NCI-H446 treated with DMSO at 0.1 percent for 48 hours (cell line): Measurements from ENCODE around the gene TBC1D22A.

Experiments
- DNase-seq: peaks from one replicate; lab custom pipeline; 2025; lab: John Stamatoyannopoulos, UW

TBC1D22A gene

GRCh38 chr22:46795845-46796565 lies 33.6 kb downstream of the TBC1D22A start:
- DNase-seq: no peak

- DNase-seq: no peak
Observed at GRCh38 chr22:46796566-46797195, 34.2 kb downstream of the TBC1D22A start.

GRCh38 chr22:46797355-46797754 lies 34.9 kb downstream of the TBC1D22A start:
- DNase-seq: no peak

- no peak for DNase-seq
Observed at GRCh38 chr22:46798041-46798365, 35.6 kb downstream of the TBC1D22A start.

- DNase-seq: peak; percentile 34
Observed at GRCh38 chr22:46798366-46799350, 36.2 kb downstream of the TBC1D22A start.

DNA sequence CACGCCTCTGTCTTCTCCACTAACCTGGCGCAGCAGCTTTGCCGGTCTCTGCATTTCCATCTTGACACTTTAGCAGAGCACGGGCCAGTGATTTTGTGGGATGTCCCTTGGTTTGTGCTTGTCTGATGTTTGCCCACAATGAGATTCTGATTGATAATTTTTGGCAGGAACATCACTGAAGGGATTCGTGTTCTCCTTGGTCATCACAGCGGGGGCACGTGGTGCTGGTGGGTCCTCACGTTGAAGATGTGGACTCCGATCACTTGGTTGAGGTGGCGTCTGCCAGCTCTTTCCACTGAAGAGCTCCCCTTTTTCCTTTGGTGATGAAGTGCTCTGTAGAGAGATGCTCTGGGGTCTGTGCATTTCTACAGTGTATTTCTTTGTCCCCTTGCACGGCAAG lies 37.2 kb downstream of the TBC1D22A start:
- no peak for DNase-seq

DNA sequence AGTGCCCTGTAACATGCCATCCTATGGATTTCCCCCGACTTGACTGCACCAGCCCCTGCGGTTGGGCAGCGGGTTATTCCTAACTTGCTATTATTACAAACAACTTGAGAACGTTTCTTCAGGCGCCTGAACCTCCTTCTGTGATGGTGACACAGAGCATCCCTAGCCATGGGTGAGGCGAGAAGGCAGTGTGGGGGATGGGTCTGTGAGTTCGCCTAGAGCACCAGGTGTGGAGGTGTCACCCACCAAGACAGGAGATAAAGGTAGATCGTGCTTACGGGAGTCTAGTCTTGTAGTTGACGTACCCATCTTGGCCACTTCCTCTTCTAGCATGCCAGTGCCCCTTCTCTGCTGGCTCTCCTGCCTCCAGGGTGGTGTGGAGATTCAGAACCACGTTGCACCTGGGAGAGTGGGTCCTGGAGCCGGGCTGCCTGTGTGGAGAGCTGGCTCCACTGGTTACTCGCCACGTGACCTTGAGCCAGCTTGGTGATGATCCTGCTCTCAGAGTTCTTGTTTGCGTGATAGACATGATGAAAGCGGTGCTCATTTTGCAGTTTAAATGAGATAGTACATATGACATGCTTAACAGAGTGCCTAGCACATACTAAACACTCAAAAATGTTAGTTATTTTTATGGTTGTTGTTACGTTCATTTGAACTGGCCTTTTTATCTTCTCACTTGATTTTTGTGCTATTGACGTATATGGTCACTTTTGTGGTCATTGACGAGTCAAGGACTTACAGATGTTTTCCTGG lies 37.8 kb downstream of the TBC1D22A start:
- DNase-seq: no peak

DNA sequence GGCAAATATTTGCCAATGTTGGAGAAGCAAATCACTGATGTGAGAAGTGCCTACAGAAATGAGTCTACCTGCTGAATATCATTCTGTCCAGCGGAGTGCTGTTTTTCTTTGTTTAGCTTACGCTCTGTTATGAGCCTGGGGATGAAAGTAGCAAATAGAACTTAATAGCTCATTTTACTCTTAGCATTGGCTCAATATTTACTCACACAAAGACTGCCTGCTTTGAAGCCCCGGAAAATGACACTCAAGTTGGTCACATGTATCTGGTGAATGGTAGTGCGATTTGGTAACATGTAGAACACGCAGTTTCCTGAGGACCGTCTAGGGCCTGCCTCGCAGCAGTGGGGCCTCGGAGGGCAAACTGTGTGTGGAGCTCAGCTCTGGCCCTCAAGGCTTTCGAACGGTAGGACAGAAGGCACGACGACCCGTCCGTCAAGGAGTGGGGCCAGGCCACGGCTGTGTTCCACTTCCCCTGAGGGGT lies 38.9 kb downstream of the TBC1D22A start:
- no peak for DNase-seq

GRCh38 chr22:46801826-46802607 lies 39.6 kb downstream of the TBC1D22A start:
- DNase-seq: no peak

DNA sequence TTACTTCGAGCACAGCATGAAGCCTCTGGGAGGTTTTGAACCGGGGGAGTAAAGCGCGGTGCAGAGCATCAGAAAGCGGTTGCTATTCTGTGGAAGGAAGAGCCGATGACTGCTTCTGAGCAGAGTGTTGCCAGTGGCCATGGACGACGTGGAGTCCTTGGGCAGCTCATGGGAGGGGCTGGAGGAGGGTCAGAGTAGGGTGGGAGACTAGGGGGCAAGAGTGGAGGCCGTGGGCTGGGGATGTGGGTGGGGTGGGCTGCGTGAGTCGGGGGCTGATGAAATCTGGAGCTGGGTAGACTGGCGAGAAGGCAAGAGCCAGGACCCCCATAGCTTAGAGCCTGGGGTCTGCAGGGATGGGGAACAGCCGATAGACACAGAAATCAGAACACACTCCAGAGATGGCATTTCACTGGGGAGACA lies 40.2 kb downstream of the TBC1D22A start:
- no peak for DNase-seq

DNA sequence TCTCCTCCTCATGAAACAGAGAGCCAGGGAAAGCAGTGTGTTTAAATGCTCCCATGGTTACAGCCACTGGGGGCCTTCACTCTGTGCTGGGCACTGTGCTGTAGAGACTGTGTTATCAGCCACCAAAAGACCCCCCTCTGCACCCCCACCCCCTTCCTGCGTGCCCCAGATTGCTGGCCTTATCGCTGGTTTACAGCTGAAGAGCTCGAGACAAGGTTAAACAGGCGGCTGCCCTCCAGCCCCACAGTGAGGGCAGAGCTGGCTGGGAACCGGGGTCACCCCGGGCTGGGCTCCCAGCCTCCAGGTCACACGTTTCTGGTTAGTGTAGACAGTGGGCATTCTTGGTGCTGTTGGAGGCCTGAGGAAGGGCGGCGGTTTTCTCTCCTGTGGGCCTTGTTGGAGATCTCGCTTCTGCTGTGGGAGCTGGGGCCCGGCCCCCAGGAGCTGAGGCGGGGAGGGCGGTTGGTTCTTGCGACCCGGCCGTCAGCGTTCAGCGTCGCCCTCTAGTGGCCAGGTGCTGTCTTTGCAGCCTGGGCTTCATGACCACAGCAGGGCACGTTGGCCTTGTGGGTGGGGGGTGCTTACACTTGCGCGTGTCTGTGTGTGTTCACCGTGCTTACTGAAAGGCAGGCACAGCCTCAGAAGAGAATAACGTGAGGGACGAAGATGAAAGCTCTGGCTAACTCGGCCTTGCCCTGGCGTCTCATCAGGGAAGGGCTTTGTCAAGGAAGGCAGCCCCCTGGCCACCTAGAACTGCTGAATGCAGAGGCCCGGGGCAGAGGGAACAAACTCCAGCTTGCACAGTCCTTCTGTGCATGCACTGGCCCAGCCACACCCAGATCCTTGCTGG lies 40.8 kb downstream of the TBC1D22A start:
- no peak for DNase-seq

DNA sequence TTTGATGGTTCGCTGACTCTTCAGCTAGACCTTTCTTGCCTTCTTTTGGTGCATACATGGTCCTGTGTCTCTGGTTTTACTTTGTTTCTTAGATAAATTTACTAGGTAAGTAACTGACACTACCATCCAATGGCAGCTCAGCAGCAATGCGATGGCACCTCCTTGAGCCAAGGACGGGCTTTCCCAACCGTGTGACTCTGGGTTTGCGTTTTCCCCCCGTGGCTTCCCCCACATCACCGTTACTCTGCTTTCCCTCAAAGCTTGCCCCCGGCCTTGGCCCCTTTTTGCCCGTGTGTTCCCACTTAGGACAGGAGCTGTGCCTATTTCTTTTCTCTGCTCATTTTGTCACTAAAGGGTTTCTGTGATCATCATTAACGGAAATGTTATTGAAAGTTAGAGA lies 41.5 kb downstream of the TBC1D22A start:
- DNase-seq: no peak

DNA sequence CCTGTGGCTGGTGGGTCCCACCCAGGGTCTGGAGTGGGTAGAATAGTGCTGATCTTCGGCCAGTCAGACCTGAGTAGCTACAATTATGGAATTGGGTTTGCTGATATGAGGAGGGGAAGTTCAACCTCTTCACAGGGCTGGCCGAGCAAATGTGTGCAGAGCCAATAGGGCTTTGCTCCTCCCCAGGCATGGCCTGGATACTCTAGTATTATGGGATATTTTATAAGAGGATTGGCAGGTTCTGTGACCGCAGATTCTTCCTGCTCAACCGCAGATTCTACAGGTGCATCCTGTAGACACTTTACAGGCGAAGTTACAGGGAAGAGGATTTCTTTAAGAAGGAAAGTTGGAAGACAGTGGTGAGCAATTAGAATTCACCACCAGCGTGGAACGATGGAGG lies 44.3 kb downstream of the TBC1D22A start:
- DNase-seq: no peak

DNA sequence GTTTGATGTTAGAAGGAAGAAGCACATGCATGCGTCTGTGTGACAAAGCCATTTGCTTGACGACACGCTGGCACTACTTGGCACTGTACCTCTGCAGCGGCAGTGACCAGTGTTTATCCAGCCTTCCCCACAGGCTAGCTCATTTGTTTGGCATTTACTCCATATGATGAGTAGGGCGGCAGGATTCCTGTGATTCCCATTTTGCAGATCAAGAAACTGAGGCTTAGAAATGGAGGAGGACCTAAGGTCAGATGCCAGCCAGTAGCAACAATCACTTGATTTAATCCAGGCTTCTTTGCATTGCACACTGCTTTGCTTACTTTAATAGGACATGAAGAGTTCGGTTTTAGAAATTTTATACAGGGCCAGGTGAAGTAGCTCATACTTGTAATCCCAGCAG lies 45.0 kb downstream of the TBC1D22A start:
- no peak for DNase-seq

DNA sequence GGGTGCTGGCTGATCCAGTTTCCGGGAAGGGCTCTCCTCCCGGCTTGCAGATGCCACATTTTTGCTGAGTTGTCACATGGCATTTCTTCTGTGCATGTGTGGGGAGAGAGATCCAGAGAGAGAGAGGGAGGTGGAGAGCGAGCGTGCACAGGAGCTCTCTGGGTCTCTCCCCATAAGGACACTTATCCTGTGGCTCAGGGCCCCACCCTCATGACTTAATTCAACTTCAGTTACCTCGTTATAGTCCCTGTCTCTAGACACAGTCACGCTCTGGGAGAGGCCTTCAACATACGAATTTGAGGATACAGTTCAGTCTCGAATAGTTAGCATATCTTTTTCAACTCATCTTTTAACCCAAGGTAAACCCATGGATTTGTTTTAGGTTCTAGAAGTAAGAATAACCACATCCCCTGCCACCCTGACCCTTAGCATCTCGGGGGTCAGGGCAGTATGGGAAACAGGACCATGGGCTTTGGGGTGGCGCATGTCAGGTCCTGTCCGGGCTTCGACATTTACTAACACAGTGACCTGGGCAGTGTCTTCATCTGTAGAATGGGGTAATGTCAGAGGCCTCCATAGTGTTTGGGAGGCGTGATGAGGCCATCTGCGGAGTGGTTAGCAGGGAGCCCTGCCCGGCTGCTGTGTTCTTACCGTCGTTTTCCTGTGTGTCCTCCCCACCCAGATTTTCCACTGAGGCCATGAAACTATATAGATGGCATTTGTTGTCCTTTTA lies 46.9 kb downstream of the TBC1D22A start:
- DNase-seq: no peak

DNA sequence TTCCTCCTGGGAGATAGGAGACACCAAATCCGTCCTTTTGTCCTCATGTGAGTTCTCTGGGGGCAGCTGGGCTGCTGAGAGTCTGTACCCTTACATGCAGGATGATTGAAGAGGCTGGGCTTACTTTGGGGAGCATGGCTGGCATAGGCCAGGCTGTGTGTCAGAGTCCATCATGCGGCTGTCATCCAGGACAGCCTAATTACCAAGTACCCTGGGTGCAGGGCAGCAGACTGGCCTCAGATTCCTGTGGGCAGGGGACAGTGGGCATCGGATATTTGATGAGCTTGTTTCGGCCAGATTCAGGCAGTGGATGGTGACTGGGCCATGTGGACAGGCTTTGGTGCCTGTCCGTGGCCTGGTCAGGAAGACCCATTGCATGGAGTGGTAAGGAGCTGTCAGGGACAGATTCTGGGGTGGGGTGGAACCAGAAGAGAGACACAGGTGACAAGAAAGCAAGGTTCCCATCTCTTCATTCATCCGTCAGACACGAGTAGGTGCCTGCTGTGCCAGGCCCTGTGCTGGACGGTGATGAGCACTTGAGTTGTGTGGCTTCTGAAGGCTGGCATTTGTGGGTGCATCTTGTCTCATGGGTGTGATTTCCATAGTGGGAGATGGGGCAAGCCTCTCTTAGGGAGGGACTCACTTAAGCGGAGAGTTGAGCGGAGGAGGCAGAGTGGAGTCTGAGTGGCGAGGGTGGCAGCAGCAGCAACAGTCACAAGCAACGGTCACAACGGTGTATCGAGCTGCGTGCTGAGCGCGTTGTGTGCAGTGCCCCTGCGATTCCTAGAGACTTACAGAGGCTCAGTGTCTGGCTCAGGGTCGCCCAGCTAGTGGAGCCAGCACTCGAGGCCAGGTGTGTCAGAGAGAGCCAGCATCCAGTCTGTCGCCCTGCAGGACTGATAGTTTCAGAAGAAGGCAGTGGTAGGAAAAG lies 48.7 kb downstream of the TBC1D22A start:
- no peak for DNase-seq

DNA sequence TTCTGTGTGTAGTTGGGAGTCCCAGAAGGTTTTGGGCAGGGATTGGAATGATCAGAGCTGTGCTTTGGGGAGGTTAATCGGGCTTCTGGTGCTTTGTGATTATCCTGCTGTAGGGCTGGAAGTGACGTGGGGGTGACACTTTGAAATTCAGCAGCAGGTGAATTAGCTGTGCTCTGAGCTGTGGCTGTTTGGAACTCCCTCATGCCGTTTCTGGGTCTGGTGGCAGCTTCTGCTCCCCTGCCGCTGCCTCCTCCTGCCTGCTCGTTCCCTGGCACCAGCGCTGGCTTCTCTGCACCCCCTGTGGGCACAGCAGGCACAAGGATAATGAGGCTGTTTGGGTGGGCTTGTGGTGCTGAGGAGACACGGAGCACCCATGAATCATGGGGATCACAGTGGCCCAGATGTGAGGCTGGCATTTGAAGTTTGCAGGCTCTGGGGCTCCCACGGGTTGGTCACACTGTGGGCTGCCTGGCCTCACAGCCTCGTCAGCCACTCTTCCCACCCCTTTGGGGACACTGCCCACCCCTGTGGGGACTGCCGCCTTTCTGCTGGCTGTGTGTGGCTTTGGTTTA lies 49.7 kb downstream of the TBC1D22A start:
- DNase-seq: no peak

- DNase-seq: no peak
Observed at GRCh38 chr22:46812788-46813187, 50.3 kb downstream of the TBC1D22A start.
